Stimulated activated CD4-positive, alpha-beta T cell treated with anti-CD3 and anti-CD28 coated beads, Interleukin-4, amount 100 ng/mL, for 4 hours (primary cell): ENCODE results near the gene RBM19.

Experiments
- DNase-seq, 2 experiments: peaks; one replicate each; pipeline ENCODE4 v3.0.0-alpha.2; 2020

Gene RBM19

DNA sequence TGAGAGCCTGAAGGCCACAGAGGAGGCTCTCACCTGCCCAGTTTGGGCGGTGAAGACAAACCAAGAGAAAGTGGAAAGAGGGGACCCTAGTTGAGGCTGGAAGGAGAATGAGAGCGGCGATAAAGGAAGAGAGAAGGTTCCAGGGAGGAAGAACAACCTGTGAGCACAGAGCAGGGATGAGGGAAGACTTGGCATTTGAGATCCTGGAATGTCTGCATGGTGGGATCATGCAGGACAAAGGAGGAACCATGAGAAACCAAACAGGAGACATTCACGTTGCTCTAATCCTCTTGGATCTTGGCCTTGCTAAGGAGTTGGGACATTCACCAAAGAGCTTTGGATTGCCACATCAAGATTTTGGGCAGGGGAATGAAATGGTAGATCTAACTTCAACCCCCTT, 22.9 kb upstream of the RBM19 start:
- DNase-seq = no peak

DNA sequence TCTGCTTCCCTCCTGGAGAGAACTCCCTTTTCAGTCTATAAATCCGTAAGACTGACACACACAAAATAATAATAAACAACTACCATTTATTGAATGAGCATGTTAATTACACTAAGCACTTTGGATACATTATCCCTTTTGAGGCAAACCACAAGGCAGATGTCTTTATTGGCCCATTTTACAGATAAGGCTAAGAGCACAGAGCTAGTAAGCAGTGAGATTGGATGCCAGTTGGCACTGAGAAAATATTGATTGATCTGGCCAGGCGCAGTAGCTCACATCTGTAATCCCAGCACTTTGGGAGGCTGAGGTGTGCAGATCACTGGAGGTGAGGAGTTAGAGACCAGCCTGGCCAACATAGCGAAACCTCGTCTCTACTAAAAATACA, 21.9 kb upstream of the RBM19 start:
- no peak for DNase-seq

DNA sequence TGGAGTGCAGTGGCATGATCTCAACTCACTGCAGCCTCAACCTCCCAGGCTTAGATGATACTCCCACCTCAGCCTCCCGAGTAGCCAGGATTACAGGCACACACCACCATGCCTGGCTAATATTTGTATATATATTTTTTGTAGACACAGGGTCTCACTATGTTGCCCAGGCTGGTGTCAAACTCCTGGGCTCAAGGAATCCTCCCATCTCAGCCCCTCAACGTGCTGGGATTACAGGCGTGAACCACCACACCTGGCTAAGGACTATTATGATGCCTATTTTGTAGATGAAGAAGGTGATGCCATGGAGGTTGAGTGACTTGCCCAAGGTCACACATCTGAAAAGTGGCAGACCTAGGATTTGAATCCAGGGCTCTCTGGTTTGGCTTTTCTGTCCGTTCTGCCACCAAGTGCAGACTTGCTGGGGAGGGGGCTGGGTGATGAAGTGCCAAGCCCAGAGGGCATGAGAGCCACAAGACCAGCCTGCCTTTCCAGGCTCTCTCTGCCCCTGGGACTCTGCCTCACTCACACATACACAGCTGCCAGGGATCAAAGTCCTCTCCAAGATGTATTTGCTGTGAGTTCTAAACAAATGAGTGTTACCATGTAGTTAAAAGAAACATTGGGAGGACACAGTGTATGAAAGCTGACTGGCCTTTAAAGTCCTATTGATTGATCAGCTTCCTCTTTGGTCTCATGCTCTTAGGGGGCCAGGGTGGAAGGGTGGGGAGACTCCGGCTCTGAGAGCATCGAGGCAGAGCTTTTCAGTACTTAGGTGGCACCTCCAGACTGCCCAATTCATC, 21.3 kb upstream of the RBM19 start:
- no peak for DNase-seq

DNA sequence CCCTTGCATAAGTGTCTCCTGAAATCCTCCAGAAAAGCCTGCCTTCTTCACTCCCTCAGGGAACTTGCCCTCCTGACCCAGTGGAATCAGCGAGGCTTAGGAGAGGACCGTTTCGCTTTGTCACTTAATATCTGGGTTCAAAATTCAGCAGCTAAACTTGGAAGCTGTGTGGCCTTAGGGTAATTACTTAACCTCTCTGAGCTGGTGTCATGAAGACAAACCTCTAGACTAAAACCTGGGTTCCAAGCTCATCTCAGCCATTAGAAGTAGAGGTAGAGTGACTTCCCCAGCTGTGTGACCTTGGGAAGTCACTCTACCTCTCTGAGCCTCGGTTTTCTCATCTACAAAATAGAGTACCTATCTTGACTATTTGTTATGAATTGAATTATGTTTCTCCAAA, 18.3 kb upstream of the RBM19 start:
- no peak for DNase-seq

DNA sequence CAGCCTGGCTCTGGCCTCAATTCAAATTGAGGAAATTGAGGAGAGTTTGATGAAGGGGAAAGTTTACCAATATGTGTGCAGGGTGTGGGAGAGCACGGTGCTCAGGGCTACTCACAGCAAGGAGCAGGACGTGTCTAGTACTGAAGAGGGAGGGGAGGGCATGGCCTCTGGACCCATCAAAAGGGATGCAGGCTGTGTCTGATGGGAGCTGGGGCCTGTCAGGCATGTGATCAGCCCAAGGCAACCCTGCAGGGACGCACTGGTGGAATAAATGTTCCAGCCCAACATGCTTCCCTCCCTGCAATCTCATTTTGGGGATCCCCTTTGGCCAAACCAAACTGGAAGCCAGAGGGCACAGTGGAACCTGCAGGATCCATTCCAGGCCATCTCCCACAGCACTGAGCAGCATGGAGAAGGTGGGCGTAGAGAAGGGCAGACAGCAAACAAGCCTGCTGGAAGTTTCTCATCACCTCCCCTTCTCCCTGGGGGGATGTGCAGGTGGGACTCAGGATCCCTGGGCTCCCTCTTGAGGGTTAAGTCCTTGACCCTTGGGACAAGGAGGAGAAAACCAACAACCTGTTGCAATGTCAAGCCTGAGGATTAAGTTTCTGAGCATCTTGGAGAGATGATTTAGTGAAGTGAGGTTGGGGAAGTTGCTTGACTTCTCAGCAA, 17.8 kb upstream of the RBM19 start:
- DNase-seq = no peak

DNA sequence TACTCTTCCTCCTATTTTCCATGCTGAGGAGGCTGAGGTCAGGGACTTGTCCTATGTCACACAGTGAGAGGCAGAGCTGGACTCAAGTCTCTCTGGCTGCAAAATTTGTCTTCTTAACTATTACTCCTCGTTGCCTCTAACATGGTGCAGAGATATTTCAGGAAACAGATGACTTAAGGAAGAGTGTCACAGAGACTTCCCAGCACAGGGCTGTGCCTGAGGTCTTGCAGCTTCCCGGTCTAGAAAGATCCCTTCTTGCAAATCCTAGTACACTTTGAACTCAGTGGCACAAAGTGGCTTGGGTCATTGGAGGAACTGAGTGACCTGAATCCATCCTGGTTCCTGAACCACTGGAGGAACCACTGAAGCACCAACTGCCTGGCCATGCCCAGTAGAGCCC, 17.1 kb upstream of the RBM19 start:
- DNase-seq = no peak

DNA sequence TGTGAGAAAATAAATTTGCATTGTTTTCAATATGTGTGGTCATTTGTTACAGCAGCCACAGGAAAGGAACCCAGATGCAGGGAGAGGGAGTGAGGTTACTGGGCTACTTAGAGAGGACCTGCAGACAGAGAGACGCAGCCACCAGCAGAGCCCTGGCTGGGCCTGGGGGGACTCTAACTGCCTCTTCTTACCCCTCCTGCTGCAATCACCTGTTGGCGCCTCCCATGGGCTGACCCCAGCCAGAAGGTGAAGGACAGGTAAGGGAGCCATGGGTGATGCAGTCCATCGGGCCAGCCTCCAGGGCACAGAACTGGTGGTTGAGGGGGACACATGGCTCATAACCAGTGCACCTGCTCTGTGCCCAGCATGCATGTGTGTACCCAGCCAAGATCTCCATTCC, 15.8 kb upstream of the RBM19 start:
- DNase-seq = no peak

DNA sequence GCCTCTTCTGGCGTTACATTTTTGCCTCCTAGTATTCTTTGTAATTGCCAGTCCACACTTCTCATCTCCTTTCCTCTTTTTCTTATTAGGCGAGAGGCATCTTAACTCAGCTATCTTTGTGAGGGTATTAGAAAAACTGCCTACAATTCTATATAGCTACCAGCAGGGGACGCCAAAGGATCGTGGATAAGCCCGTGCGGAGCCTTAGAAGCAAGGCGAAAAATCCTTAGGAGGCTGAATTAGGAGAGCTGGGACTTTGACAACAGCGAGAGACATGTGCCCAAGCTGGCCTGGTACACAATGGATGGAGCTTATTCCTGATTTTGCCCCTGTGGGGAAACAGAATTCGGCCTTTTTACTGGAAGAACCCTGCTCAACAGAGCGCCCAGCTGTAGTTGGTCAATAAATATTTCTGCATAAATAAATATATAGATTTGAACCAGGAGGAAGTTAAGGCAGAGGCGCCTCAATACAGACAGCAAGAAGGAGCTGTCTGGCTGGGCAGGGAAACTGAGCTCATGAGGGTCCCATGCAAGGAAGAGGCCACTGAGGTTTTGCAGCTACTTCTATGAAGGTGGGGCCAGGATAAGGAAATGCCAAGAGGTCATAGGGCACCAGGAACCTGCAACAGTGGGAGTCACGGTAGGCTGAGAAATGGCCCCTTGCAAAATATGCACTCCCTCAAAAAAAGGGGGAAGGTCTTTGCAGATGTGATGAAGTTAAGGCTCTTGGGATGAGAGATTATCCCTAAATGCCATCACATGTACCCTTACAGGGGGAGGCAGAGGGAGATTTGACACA, 14.6 kb upstream of the RBM19 start:
- DNase-seq = no peak

DNA sequence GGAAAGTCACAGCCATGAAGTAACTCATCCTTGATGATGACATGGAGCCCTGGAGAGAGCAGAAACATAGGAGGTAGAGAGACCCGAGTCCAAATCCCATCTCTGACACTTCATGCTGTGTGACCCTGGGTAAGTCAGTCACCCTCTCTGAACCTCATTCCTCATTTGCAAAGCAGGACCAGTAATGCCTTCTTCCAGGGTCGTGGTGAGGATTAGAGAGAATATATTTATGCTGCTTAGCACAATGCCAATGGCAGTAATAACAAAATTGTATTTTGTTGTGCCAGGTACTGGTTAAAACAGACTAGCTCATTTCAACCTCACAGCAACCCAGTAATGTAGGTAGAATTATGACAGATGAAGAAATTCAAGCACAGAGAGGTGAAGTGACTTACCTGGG, 13.9 kb upstream of the RBM19 start:
- DNase-seq = no peak

DNA sequence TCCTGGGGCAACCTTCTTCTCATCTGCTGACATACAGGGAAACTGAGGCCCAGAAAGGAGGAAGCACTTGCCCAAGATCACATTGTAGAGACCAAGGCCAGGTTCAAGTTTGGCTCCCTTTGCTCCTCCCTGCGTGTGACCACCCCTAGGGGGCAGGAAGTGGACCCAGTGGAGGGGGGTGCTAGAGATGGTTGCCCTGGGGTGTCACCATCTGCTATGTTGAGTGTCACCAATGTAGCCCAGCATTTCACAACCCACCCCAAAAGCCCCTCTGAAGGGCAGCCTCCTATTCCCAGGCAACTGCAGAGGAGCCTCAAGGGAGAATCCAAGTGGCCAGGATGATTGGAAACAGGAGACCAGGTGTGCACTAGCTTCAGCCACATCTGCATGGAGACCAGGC, 12.0 kb upstream of the RBM19 start:
- no peak for DNase-seq

DNA sequence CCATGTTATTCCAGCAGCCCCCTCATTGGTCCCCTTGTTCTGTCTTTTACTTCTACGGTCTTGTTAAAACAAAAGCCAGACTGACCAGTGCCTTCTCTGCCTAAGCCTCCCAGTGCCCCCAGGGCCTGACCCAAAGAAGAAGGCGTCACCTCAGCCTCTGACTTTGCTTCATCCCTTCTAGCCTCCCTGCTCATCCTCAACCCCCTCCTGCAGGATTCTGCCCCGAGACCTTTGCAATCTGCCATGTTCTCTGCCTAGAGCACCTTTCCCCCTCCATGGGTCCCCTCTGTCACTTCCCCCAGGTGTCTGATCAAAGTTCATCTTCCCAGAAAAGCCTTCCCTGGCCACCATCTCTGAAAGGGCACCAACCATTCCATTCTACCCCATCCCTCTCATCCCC, 7.9 kb upstream of the RBM19 start:
- no peak for DNase-seq

DNA sequence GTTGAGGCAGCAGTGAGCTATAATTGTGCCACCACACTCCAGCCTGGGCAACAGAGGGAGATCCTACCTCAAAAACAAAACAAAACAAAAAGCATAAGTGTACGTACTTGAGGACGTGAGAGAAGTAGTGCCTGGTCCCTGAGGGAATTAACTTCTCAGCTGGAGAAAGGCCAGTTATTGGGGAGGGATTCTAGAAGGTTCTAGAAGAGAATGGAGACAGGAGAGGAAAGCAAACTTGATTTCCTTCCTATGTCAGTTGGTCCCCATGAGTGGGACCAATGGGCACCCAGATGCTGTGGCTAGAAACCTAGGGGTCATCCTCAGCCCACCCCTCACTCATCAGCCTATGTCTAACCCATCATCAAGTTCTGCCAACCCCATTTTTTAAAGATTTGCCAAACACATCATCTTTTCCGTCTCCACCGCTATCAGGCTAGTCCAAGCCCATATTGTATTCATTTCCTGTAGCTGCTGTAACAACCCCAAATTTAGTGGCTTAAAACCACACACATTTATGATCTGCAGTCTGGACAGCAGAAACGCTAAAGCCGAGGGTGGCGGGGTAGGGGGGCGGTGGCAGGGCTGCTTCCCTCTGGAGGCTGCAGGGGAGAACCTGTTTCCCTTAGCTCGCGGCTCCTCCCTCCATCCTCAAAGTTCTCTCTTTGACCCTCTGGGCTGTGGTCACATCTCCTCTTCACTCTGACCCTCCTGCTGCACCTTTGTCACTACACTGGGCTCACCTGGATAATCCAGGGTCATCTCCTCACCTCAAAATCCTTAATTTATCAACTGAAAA, 7.2 kb upstream of the RBM19 start:
- DNase-seq = no peak

DNA sequence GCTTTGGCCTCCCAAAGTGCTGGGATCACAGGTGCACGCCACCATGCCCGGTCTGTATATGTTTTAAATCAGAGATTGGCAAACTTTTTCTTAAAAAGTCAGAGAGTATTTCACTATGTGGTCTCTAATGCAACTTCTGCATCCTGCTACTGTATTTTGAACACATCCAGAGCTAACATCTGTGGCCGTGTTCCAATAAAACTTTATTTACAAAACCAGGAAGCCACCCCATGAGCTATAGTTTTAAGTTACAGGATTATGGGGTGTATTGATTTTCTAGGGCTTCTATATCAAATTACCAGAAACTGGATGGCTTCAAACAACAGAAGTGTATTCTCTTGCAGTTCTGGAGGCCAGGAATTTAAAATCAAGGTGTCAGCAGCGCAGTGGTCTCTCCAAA, 5.3 kb upstream of the RBM19 start:
- no peak for DNase-seq

DNA sequence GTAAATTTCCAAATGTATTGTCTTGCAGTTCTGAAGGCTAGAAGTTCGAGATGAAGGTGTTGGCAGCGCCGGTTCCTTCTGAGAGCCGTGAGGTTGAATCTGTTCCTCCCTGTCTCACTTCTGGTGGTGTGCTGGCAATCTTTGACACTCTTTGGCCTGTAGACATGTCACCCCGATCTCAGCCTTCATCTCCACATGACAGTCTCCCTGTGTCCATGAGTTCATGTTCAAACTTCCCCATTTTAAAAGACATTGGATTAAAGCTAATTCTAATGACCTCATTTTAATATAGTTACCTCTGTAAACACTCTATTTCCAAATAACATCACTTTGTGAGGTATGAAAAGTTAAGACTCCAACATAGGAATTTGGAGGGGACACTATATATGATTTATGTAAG, 4.1 kb upstream of the RBM19 start:
- DNase-seq = no peak

DNA sequence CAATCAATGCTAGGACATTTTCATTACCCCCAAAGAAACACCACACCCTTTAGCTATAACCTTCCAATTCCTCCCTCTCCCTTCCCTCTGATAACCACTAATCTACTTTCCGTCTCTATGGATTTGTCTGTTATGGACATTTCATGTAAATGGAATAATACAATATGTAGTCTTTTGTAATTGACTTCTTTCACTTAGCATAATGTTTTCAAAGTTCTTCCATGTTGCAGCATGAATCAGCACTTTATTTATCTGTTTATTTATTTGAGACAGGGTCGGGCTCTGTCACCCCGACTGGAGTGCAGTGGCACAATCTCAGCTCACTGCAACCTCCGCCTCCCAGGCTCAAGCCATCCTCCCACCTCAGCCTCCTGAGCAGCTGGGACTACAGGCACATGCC, 1.2 kb upstream of the RBM19 start:
- DNase-seq = no peak

DNA sequence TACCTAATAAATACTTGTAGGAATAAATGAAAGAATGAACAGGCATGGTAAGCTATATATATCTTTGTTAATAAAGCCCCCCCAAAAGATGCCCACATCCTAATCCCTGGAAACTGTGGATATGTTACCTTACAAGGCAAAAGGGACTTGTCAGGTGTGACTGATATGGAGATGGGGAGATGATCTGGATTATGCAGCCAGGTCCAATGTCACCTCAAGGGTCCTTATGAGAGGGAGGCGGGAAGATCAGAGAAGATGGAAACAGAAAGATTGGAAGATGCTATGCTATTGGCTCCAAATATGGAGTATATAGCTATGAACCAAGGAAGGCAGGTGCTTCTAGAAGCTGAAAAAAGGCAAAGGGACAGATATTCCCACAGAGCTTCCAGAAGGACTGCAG, 3.4 kb downstream of the RBM19 start:
- DNase-seq = no peak

DNA sequence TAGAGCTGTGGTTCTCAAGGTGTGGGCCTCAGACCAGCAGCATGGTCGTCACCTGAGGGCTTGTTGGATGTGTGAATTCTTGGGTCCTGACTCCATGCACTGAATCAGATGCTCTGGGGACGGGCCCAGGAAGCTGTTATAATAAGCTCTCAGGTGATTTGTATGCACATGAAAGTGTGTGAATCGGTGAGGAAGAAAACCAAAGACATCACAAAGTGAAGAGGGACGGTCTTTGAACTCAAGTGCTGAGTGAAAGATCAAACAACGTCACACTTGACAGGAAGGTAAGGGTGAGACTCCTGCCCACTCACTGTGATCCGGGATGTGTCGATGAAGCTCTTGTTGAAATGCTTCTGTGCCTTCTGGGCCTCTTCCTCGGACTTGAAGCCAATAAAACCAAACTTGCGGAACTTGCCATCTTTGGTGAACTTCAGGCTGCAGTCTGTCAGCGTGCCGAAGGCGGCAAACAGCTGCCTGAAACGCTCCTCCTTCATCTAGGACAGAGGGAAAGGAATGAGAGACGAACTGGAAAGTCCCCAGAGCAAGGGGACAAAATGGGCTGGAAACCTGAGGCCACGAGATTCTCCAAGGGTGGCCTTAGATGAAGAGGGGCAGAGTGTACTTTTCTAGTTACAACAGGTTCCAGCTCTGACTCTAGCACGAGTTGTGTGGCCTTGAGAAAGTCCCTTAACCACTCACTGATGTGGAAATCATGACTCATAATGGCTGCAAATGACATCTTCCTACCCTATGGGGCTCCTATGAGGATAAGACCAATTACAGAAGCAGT, 4.0 kb downstream of the RBM19 start:
- DNase-seq = peak; percentile 20 to 53

DNA sequence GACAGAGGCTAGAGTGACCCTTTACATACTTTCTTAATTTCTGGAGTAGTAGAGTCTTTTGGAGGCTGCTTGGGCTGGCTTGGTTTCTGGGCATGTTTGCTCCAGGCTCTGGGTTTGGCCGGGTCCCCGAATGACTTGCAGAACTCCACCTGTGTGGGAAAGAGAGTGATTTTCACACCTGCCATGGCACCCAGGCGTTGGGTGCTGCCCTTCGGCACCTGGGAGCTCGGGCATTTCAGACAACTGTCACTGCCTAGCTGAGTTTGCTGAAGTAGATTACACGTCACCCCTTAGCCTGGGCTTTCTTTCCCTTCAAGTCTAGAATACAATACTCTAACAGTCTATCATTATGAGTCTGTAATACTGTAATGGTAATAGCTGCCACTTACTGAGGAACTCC, 6.1 kb downstream of the RBM19 start:
- DNase-seq = no peak

DNA sequence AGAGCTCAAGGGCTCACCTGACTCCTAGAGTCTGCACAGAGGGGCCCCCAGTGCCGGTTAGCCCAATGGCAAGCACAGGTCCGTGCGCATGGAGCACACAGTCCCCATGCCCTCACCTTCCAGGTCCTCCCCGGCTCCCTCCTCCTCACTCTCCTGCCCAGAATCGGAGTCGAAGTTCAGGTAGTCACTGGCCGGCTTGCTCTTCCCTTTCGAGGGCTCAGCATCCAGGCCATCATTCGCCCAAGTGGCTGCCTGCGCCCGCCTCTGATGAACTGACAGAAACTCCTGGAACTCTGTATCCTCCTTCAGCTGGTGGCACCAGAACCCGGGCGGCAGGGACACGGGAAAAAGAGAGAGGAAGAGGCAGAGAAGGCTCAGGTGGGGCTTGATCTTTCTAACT, 7.0 kb downstream of the RBM19 start:
- DNase-seq = no peak

DNA sequence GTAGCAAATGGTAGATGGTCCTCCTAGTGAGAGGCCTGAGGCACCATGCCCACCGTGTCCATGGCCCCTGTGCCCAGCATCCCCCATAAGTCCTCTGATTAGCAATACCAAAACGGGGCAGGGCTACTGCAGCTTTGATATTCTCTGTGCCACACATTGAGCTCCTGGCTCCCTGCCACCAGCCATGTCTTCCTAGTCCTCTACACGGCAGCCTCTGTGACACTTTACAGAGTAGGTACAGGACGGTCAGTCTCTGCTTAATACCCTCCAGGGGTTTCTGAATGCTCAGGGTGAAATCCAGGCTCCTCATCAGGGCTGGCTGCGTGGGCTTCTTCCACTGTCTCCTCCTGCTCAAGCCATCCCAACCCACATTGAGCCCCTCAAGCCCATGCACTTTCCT, 8.0 kb downstream of the RBM19 start:
- DNase-seq = no peak

DNA sequence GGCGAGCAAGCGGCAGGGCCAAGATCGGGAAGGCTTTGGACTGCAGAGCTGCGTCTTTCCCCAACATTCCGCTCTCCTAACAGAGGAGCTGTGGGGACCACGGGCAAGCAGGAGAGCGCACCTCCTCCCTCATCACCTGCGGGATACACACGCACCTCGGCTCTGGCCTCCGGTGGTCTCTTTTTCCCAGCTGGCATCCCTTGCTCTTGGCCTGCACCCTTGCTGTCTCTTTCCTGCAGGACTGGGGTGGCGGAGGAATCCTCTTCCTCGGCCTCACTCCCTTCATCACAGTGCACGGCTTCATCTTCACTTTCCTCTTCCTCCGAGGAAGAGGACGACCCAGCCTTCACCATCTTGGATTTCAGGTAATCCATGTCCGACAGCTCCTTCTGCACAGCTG, 8.5 kb downstream of the RBM19 start:
- DNase-seq = no peak
